Measurements from ENCODE around the gene PPFIBP1.

- no peak for TF ChIP-seq CTCF (IDR thresholded peaks at IDR 0.05)
- TF ChIP-seq POLR2AphosphoS5 (IDR thresholded peaks at IDR 0.05): no peak
- TF ChIP-seq POLR2A (IDR thresholded peaks at IDR 0.05): no peak
- TF ChIP-seq EP300 (IDR thresholded peaks at IDR 0.05): no peak
Measured at GRCh38 chr12:27666510-27666909, 142.5 kb downstream of the PPFIBP1 start.

All from stomach (tissue), 4 donors.